Mesenchymal stem cell (in vitro differentiated cells and primary cell): ENCODE data around the gene LMNA.

Experiments
- DNase-seq: peaks from one replicate; pipeline ENCODE4 v3.0.0-alpha.2; 2013
- H2AFZ ChIP-seq: one replicate; pipeline ENCODE4 v1.6.1; 2013; ENCODE audit warnings: low read depth, mild to moderate bottlenecking, control low read depth, inconsistent platforms, low read length, moderate library complexity
- H2AK5ac ChIP-seq: 2 replicates; pipeline ENCODE4 v1.6.1; 2013; ENCODE audit warnings: low read length, moderate library complexity, mild to moderate bottlenecking, inconsistent platforms; ENCODE audit not compliant: severe bottlenecking
- H2BK120ac ChIP-seq: one replicate; pipeline ENCODE4 v1.6.1; 2013; ENCODE audit warnings: low read depth, mild to moderate bottlenecking, inconsistent platforms, low read length, moderate library complexity
- H2BK12ac ChIP-seq, 2 experiments: one replicate each; pipeline ENCODE4 v1.6.1; 2013; ENCODE audit warnings: inconsistent platforms in 2 of 2, low read length in 2 of 2, mild to moderate bottlenecking in 2 of 2, moderate library complexity in 2 of 2, control low read depth in 1 of 2
- H2BK15ac ChIP-seq: one replicate; pipeline ENCODE4 v1.6.1; 2013; ENCODE audit warnings: mild to moderate bottlenecking, low read depth, inconsistent platforms; ENCODE audit not compliant: poor library complexity, severe bottlenecking
- H2BK5ac ChIP-seq: 2 replicates; pipeline ENCODE4 v1.6.1; 2013; ENCODE audit warnings: low read depth, mild to moderate bottlenecking, low read length, control low read depth, inconsistent platforms; ENCODE audit not compliant: poor library complexity, severe bottlenecking
- H3K14ac ChIP-seq, 2 experiments: one replicate each; pipeline ENCODE4 v1.6.1; 2013; ENCODE audit warnings: inconsistent platforms in 2 of 2, low read length in 2 of 2, control low read depth in 1 of 2, mild to moderate bottlenecking in 1 of 2, moderate library complexity in 1 of 2
- H3K18ac ChIP-seq, 2 experiments: one replicate each; pipeline ENCODE4 v1.6.1; 2013; ENCODE audit warnings: inconsistent platforms in 2 of 2, low read length in 2 of 2, control low read depth in 1 of 2, low read depth in 1 of 2, mild to moderate bottlenecking in 1 of 2
- H3K23ac ChIP-seq, 2 experiments: one replicate each; pipeline ENCODE4 v1.6.1; 2013; ENCODE audit warnings: inconsistent platforms in 2 of 2, low read length in 2 of 2, mild to moderate bottlenecking in 2 of 2, moderate library complexity in 2 of 2, control low read depth in 1 of 2
- H3K27ac ChIP-seq: 2 replicates; pipeline ENCODE4 v1.5.1; 2013; ENCODE audit warnings: mild to moderate bottlenecking, moderate library complexity, low read length, control low read depth, inconsistent platforms; ENCODE audit not compliant: poor library complexity, severe bottlenecking
- H3K27me3 ChIP-seq, 2 experiments: 2 replicates each; pipeline versions ENCODE4 v1.6.1 to v1.7.0; 2013; ENCODE audit warnings: low read length in 2 of 2, mild to moderate bottlenecking in 2 of 2, moderate library complexity in 2 of 2, control low read depth in 1 of 2, inconsistent platforms in 1 of 2; ENCODE audit not compliant: control insufficient read depth in 1 of 2, insufficient read depth in 1 of 2
- H3K36me3 ChIP-seq, 2 experiments: 2 replicates each; pipeline versions ENCODE4 v1.6.1 to v1.7.0; 2013; ENCODE audit warnings: low read length in 2 of 2, control low read depth in 1 of 2, inconsistent platforms in 1 of 2, low read depth in 1 of 2, mild to moderate bottlenecking in 1 of 2; ENCODE audit not compliant: insufficient read depth in 2 of 2, control insufficient read depth in 1 of 2
- H3K4ac ChIP-seq, 2 experiments: one replicate each; pipeline ENCODE4 v1.6.1; 2013; ENCODE audit warnings: inconsistent platforms in 2 of 2, low read length in 2 of 2, mild to moderate bottlenecking in 2 of 2, moderate library complexity in 2 of 2, control low read depth in 1 of 2, low read depth in 1 of 2
- H3K4me1 ChIP-seq: 2 replicates; pipeline ENCODE4 v1.6.1; 2013; ENCODE audit warnings: low read depth, low read length, control low read depth; ENCODE audit not compliant: control insufficient read depth, insufficient read depth
- H3K4me2 ChIP-seq: 2 replicates; pipeline ENCODE4 v1.6.1; 2013; ENCODE audit warnings: low read length, mild to moderate bottlenecking, inconsistent platforms; ENCODE audit not compliant: poor library complexity, severe bottlenecking
- H3K4me3 ChIP-seq, 2 experiments: 2 replicates each; pipeline versions ENCODE4 v1.5.1 to v1.7.0; 2013; ENCODE audit warnings: low read length in 2 of 2, mild to moderate bottlenecking in 2 of 2, control low read depth in 1 of 2, low read depth in 1 of 2; ENCODE audit not compliant: insufficient read depth in 1 of 2
- H3K79me1 ChIP-seq: replicated peaks from 2 replicates; pipeline ENCODE4 v1.6.1; 2013; ENCODE audit warnings: mild to moderate bottlenecking, control low read depth, low read length, inconsistent platforms; ENCODE audit not compliant: poor library complexity, severe bottlenecking
- H3K9ac ChIP-seq: 2 replicates; pipeline ENCODE4 v1.7.0; 2013; ENCODE audit warnings: mild to moderate bottlenecking, low read length, moderate library complexity
- H3K9me3 ChIP-seq: 2 replicates; pipeline ENCODE4 v1.7.0; 2013; ENCODE audit warnings: mild to moderate bottlenecking, low read length; ENCODE audit not compliant: control insufficient read depth
- H4K8ac ChIP-seq: one replicate; pipeline ENCODE4 v1.6.1; 2013; ENCODE audit warnings: inconsistent platforms, mild to moderate bottlenecking, low read length, moderate library complexity
- H4K91ac ChIP-seq: one replicate; pipeline ENCODE4 v1.6.1; 2013; ENCODE audit warnings: mild to moderate bottlenecking, low read length, inconsistent platforms
- WGBS: methylation state at CpG from one replicate; pipeline ENCODE4 v1.1.7; 2013; ENCODE audit warnings: mixed read lengths; 5-methylcytosine and 5-hydroxymethylcytosine counted together

Gene LMNA

GRCh38 chr1:156081917-156082308, 32.6 kb upstream of the LMNA start:
- WGBS: 0% methylated on average over 5 of the region's 10 CpGs
- peak overlapping the region in 1 of 2 experiments; percentile 67 for H3K18ac ChIP-seq
- H2BK12ac ChIP-seq: no peak overlapping the region
- H3K4me3 ChIP-seq: peak overlapping the region; percentile 83 to 87
- peak overlapping the region; percentile 80 for H3K9ac ChIP-seq
- H4K8ac ChIP-seq: peak overlapping the region; percentile 4
- H2BK120ac ChIP-seq: peak overlapping the region; percentile 85
- peak overlapping the region; percentile 20 for H2BK15ac ChIP-seq
- H3K4me2 ChIP-seq: peak overlapping the region; percentile 79
- H3K27me3 ChIP-seq: peaks cover 0 to 4% of the 10 kb centered on the region in 2 experiments
- H3K4me1 ChIP-seq: peaks cover 29% of the 10 kb centered on the region
- peak; percentile 41 for DNase-seq
- H3K79me1 ChIP-seq: peaks cover 15% of the 10 kb centered on the region
- H3K9me3 ChIP-seq: no peaks in the 10 kb centered on the region
- no peak overlapping the region for H2AFZ ChIP-seq
- H4K91ac ChIP-seq: no peak overlapping the region
- no peak overlapping the region for H2BK5ac ChIP-seq
- no peak overlapping the region for H3K23ac ChIP-seq
- H3K27ac ChIP-seq: peak overlapping the region; percentile 4
- peaks cover 0 to 7% of the 10 kb centered on the region in 2 experiments for H3K36me3 ChIP-seq
- peak overlapping the region in 1 of 2 experiments; percentile 61 for H3K4ac ChIP-seq
- no peak overlapping the region for H3K14ac ChIP-seq
- no peak overlapping the region for H2AK5ac ChIP-seq

- no peaks in the 10 kb centered on the region for H3K9me3 ChIP-seq
- peak within 1 kb of the TSS; percentile 91 for H3K4me2 ChIP-seq
- H3K27ac ChIP-seq: peak within 1 kb of the TSS; percentile 88
- peak within 1 kb of the TSS; percentile 80 for H3K9ac ChIP-seq
- peak within 1 kb of the TSS; percentile 96 for H2BK15ac ChIP-seq
- H3K23ac ChIP-seq: peak within 1 kb of the TSS in 1 of 2 experiments; percentile 23
- 1% methylated on average over 35 of the region's 62 CpGs for WGBS
- H3K4me1 ChIP-seq: peaks cover 23% of the 10 kb centered on the region
- H2BK12ac ChIP-seq: peak within 1 kb of the TSS; percentile 41 to 61
- H3K79me1 ChIP-seq: peaks cover 10% of the 10 kb centered on the region
- peak within 1 kb of the TSS; percentile 16 to 83 for H3K4ac ChIP-seq
- peak within 1 kb of the TSS; percentile 83 to 87 for H3K4me3 ChIP-seq
- peak; percentile 82 for DNase-seq
- H3K18ac ChIP-seq: peak within 1 kb of the TSS; percentile 84 to 88
- H4K8ac ChIP-seq: peak within 1 kb of the TSS; percentile 82
- H2BK5ac ChIP-seq: peak within 1 kb of the TSS; percentile 35
- H2AFZ ChIP-seq: no peak within 1 kb of the TSS
- H2AK5ac ChIP-seq: peak within 1 kb of the TSS; percentile 31
- peak within 1 kb of the TSS in 1 of 2 experiments; percentile 97 for H3K14ac ChIP-seq
- peak within 1 kb of the TSS; percentile 74 for H4K91ac ChIP-seq
- H3K36me3 ChIP-seq: peaks cover 0 to 2% of the 10 kb centered on the region in 2 experiments
- H2BK120ac ChIP-seq: peak within 1 kb of the TSS; percentile 87
- peaks cover 0 to 4% of the 10 kb centered on the region in 2 experiments for H3K27me3 ChIP-seq
Observed at GRCh38 chr1:156082309-156083091, 32.0 kb upstream of the LMNA start, which contains the start of gene MEX3A. Gene MEX3A (minus strand): TSS chr1:156082465. CDS start chr1:156081998, 467 bp downstream.

- 45% methylated on average over 4 of the region's 7 CpGs for WGBS
- no peak overlapping the region for H3K14ac ChIP-seq
Observed at GRCh38 chr1:156083800-156084790, 30.4 kb upstream of the LMNA start.

More at GRCh38 chr1:156083800-156084790, 30.4 kb upstream of the LMNA start:
- Histone ChIP-seq H4K91ac (no peak overlapping the region), H2BK15ac (no peak overlapping the region), H3K4me2 (peak overlapping the region; percentile 27), H3K27me3 (peaks cover 0 to 4% of the 10 kb centered on the region in 2 experiments), H2BK120ac (no peak overlapping the region), H3K4me3 (peak overlapping the region; percentile 14 to 87), H2AFZ (no peak overlapping the region), H3K27ac (no peak overlapping the region), H3K9ac (peak overlapping the region; percentile 80), H3K23ac (no peak overlapping the region), H3K79me1 (peaks cover 9% of the 10 kb centered on the region), H2AK5ac (no peak overlapping the region), H3K4ac (no peak overlapping the region), H3K4me1 (peaks cover 16% of the 10 kb centered on the region), H3K9me3 (no peaks in the 10 kb centered on the region), H3K18ac (no peak overlapping the region), H4K8ac (no peak overlapping the region), H2BK5ac (no peak overlapping the region), H3K36me3 (no peaks in the 10 kb centered on the region), H2BK12ac (no peak overlapping the region)
- DNase-seq: no peak
